Measurements from ENCODE around the gene ANLN.

DNA sequence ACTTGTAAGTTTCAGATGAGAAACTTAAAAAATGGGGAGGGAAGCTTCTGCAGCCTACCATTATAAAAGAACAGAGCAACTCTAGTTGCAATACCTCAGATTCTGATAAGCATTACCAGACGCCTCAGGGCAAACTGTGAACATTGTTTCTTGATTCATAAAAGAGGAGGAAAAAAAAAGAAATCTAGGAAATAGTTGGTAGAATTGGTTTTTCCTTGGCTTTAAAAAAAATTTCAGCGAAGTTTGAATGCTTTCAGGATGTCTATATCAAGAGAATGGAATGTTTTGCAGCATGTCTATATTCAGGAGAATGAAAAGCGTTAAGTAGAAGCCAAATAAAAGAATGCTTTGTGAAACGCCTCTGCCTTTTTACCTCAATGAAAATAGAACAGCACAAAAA lies 17.5 kb upstream of the ANLN start:
- TF ChIP-seq, protein P1, sequence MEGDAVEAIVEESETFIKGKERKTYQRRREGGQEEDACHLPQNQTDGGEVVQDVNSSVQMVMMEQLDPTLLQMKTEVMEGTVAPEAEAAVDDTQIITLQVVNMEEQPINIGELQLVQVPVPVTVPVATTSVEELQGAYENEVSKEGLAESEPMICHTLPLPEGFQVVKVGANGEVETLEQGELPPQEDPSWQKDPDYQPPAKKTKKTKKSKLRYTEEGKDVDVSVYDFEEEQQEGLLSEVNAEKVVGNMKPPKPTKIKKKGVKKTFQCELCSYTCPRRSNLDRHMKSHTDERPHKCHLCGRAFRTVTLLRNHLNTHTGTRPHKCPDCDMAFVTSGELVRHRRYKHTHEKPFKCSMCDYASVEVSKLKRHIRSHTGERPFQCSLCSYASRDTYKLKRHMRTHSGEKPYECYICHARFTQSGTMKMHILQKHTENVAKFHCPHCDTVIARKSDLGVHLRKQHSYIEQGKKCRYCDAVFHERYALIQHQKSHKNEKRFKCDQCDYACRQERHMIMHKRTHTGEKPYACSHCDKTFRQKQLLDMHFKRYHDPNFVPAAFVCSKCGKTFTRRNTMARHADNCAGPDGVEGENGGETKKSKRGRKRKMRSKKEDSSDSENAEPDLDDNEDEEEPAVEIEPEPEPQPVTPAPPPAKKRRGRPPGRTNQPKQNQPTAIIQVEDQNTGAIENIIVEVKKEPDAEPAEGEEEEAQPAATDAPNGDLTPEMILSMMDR (conservative IDR thresholded peaks at IDR 0.05; ENCODE audit: low read length) = no peak
- TF ChIP-seq EZH2phosphoT487 (IDR thresholded peaks at IDR 0.05; ENCODE audit: borderline replicate concordance) = no peak

Measured in Loucy (cell line).